IPS-18a (cell line): Measurements from ENCODE around the gene PAM16.
A peak's percentile ranks its signal among the peaks of the same experiment; 100 is the strongest.

Experiments
- H3K27ac ChIP-seq: one replicate; pipeline ENCODE4 v1.5.1; 2013; ENCODE audit warnings: low read length
- H3K27me3 ChIP-seq: one replicate; pipeline ENCODE4 v1.6.1; 2013; ENCODE audit warnings: mild to moderate bottlenecking, low read length; ENCODE audit not compliant: control insufficient read depth, insufficient read depth
- H3K36me3 ChIP-seq: one replicate; pipeline ENCODE4 v1.6.1; 2013; ENCODE audit warnings: low read depth, low read length; ENCODE audit not compliant: control insufficient read depth
- H3K4me1 ChIP-seq: one replicate; pipeline ENCODE4 v1.6.1; 2013; ENCODE audit warnings: low read depth, low read length; ENCODE audit not compliant: control insufficient read depth
- H3K4me3 ChIP-seq: one replicate; pipeline ENCODE4 v1.5.1; 2013; ENCODE audit warnings: low read length
- H3K9ac ChIP-seq: one replicate; pipeline ENCODE4 v1.6.1; 2013; ENCODE audit warnings: mild to moderate bottlenecking, low read length, moderate library complexity
- H3K9me3 ChIP-seq: one replicate; pipeline ENCODE4 v1.6.1; 2013; ENCODE audit warnings: low read depth, low read length; ENCODE audit not compliant: control insufficient read depth

The PAM16 gene

DNA sequence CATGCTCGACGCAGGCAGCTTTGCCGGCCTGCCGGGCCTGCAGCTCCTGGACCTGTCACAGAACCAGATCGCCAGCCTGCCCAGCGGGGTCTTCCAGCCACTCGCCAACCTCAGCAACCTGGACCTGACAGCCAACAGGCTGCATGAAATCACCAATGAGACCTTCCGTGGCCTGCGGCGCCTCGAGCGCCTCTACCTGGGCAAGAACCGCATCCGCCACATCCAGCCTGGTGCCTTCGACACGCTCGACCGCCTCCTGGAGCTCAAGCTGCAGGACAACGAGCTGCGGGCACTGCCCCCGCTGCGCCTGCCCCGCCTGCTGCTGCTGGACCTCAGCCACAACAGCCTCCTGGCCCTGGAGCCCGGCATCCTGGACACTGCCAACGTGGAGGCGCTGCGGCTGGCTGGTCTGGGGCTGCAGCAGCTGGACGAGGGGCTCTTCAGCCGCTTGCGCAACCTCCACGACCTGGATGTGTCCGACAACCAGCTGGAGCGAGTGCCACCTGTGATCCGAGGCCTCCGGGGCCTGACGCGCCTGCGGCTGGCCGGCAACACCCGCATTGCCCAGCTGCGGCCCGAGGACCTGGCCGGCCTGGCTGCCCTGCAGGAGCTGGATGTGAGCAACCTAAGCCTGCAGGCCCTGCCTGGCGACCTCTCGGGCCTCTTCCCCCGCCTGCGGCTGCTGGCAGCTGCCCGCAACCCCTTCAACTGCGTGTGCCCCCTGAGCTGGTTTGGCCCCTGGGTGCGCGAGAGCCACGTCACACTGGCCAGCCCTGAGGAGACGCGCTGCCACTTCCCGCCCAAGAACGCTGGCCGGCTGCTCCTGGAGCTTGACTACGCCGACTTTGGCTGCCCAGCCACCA lies 30.2 kb upstream of the PAM16 start:
- Histone ChIP-seq H3K9ac (no peak overlapping the region), H3K4me3 (no peak overlapping the region), H3K4me1 (peaks cover 10% of the 10 kb centered on the region), H3K9me3 (no peaks in the 10 kb centered on the region), H3K36me3 (no peaks in the 10 kb centered on the region), H3K27ac (no peak overlapping the region), H3K27me3 (no peaks in the 10 kb centered on the region)

DNA sequence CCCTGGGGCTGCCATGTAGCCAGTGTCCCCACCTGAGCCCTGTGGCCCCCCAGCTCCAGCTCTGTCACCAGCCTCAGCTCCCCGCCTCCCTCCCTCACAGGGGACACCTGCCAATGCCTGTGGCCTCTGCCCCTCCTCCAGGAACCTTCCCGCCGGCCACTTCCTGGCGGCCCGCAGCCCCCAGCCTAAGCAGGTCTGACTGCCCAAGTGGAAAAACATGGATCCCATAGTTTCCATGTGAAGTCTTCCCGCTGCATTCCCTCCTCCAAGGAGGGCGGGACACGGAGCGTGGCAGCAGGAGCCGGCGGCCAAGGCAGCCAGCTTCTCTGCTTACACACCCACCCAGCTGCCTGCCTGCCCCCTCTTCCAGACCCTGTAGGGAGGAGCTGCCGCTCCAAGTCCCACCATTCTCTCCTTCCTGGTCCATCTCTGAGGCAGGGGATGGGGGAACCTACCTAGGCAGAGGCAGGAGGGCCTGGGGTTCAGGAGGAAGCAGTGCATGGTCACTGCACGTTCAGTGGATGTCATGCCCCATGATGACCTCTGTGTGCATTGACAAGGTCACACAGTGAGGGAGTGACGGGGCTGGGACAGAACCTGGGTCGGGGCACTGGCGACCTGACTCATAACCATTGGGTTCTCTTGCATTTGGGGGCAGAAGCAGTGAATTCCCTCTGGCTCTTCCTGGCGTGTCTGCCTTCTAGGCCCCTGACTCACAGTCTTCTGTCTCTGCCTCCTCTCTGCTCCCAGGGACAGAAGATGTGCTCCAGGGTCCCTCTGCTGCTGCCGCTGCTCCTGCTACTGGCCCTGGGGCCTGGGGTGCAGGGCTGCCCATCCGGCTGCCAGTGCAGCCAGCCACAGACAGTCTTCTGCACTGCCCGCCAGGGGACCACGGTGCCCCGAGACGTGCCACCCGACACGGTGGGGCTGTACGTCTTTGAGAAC lies 29.3 kb upstream of the PAM16 start:
- H3K27me3 ChIP-seq: no peaks in the 10 kb centered on the region
- H3K4me3 ChIP-seq: no peak overlapping the region
- H3K4me1 ChIP-seq: peaks cover 10% of the 10 kb centered on the region
- no peak overlapping the region for H3K27ac ChIP-seq
- H3K36me3 ChIP-seq: no peaks in the 10 kb centered on the region
- no peaks in the 10 kb centered on the region for H3K9me3 ChIP-seq
- H3K9ac ChIP-seq: no peak overlapping the region

DNA sequence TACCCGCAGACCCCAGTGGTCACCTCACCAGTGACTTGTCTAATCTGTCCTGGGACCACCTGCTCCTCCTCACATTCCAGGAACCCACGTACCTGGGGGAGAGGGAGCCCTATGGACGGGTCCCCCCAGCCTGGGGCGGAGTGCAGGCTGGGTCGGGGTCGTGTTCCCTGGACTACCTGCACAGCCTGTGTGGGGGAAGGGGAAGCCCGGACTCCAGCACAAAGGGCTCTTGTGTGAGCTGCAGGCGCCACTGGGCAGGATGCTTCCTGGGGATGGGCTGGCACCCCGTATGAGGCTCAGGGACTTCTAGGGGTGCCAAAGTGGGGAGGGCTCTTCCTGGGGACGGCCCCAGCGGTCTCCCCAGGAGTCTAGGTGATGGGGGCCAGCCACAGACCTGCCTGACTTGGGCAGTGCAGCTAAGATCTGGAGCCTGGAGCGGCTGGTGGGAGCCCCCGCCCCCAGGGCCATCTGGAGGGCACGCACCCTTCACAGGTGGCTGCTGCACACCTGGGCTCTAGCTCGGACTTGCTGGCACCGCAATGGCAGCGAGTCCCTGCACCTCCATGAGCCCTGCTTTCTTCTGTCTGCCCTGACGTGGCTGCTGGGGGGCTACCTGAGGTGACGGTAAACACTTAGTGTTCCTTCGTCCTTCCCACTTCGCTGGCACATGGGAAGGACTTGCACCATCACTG lies 28.0 kb upstream of the PAM16 start:
- Histone ChIP-seq H3K4me3 (no peak overlapping the region), H3K36me3 (no peaks in the 10 kb centered on the region), H3K4me1 (peaks cover 17% of the 10 kb centered on the region), H3K27me3 (no peaks in the 10 kb centered on the region), H3K9me3 (no peaks in the 10 kb centered on the region), H3K27ac (no peak overlapping the region), H3K9ac (no peak overlapping the region)

DNA sequence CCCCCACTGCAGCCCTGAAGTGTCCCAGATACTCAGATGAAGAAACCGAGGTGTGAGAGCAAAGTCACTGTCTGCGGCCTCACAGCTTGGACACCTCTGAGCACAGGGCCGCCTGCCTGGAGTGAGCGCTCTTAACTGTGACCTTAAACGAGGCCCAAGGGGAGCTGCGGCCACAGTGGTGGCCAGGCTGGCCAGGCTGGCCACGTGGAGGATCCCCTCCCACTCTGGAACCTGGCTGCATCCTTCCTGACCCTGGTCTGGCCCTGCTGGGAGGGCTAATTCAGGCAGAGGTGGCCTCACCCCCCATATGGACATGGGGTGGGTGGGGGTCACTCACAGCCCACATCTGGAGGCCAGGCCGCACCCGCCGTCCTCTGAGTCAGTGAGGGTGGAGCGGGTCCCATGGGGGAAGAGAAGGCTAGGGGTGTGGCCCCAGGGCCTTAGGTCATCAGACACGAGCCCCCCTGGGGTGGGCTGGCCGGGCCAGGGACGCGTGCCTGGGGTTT lies 27.1 kb upstream of the PAM16 start:
- Histone ChIP-seq H3K4me1 (peaks cover 25% of the 10 kb centered on the region), H3K36me3 (no peaks in the 10 kb centered on the region), H3K9me3 (no peaks in the 10 kb centered on the region), H3K4me3 (no peak overlapping the region), H3K27me3 (no peaks in the 10 kb centered on the region), H3K27ac (no peak overlapping the region), H3K9ac (no peak overlapping the region)

DNA sequence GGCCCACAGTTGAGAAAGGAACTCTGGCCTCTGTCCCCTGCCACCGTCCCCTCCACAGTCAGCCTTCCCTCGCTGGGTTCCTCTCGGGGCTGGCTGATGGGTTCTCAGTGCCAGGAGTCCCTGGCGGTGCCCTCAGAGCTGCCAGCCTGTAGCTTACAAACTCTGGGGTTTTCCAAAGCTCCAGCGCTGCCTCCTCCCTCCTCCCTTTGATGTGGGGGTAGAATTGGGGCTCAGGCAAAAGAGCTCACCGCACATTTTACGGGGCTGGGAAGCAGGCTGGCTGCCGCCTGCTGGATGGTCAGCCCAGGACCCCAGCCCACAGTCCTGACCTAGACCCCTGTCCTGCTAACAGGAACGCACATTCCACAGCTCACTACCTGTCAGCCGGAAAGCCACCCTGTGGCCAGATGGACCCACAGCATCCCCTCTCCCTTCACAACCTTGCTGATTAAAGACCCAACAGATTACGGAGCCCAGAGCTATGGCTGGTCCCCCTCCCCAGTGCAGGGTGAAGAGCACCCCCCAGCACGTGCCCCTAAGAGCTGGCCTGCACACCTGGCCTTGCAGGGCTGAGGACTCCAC lies 26.5 kb upstream of the PAM16 start:
- Histone ChIP-seq H3K27me3 (peaks cover 2% of the 10 kb centered on the region), H3K27ac (no peak overlapping the region), H3K9ac (no peak overlapping the region), H3K4me3 (no peak overlapping the region), H3K36me3 (no peaks in the 10 kb centered on the region), H3K4me1 (peaks cover 30% of the 10 kb centered on the region), H3K9me3 (no peaks in the 10 kb centered on the region)

DNA sequence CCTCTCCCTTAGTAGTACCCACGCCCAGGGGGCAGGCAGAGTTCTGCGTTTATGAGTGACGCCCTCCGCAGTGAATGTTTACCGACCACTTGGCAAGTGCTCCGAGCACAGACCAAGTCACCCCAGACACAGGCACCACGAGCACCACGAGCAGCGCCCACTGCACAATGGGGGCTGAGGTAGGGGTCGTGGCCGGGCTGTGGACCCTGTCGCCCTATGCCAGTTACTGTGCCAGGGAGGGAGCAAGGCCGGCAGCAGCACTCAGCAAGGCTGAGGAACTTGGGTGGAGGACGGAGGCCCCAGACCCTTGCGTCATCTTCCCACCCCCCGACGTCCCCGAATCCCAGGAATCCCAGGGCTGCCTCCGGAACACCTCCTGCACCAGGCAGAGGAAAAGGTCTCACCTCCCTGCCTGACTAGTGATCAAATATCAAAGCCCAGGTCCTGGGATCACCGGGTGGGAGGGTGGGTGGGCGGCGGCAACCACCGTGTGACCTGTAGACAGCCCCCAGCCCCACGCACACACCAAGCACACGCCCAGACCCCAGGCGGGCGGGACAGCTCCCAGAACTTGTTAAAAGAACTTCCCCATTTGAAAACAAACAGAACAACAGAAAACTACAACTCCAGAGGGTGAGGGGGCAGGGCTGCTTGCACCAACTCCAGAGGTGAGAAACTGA lies 25.9 kb upstream of the PAM16 start:
- Histone ChIP-seq H3K27ac (no peak overlapping the region), H3K36me3 (no peaks in the 10 kb centered on the region), H3K9me3 (no peaks in the 10 kb centered on the region), H3K9ac (no peak overlapping the region), H3K4me3 (no peak overlapping the region), H3K4me1 (peaks cover 33% of the 10 kb centered on the region), H3K27me3 (peaks cover 9% of the 10 kb centered on the region)

DNA sequence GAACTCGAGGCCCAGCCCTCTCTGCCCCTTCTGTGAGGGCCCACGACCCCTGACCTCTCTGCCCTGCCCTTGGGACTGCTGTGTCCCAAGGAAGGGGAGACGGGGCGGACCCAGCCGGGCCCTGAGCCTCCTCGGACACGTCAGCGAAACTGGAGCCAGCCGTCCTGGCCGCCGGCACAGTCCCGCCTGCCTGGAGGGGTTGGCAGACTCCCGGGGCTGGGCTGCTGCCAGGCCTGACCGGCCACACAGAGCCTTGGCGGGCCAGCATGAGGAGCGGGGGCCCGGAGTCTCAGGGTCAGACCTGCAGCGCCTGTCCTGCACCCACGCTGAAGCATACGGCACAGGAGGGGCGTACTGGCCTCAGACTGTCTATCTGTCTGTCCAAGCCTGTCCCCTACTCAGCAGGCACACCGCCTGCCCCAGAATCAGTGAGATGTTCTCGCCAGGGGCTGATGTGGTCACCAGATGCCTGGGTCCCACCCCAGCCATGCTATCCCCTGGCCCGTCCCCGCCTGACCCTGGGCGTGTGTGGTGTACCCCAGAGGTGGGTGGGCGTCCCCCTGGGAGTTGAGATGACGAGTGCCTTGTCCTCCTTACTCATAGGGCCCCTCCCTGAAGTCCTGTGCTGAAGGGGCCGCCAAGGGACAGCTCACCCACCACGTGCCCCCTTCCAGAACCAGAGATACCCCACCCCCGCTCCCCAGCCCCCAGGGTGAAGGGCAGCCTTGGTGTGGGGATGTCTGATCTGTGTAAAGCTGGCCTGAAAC lies 25.2 kb upstream of the PAM16 start:
- H3K27ac ChIP-seq: no peak overlapping the region
- no peak overlapping the region for H3K4me3 ChIP-seq
- peaks cover 9% of the 10 kb centered on the region for H3K27me3 ChIP-seq

DNA sequence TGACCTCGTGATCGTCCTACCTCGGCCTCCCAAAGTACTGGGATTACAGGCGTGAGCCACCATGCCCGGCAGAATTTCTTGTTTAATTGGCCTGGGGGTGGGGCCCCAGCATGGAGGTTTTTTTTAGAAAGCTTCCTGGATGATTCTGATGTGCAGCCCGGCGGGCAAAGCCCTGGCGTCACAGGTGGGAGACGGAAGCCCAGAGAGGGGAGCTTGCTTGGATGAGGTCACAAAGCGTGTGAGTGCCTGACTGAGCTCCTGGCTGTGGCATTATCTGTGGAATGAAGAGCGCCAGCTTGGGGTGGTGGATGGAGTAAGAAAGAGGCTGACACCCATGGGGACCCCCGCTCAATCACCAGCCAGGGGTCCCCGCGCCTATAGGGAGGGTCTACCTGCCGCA lies 24.6 kb upstream of the PAM16 start:
- peaks cover 9% of the 10 kb centered on the region for H3K27me3 ChIP-seq
- H3K36me3 ChIP-seq: no peaks in the 10 kb centered on the region
- H3K27ac ChIP-seq: no peak overlapping the region
- no peaks in the 10 kb centered on the region for H3K9me3 ChIP-seq
- no peak overlapping the region for H3K4me3 ChIP-seq
- no peak overlapping the region for H3K9ac ChIP-seq
- peaks cover 33% of the 10 kb centered on the region for H3K4me1 ChIP-seq

More for the DNA sequence above, 25.2 kb upstream of the PAM16 start:
- Histone ChIP-seq H3K36me3 (no peaks in the 10 kb centered on the region), H3K9ac (no peak overlapping the region), H3K9me3 (no peaks in the 10 kb centered on the region), H3K4me1 (peaks cover 33% of the 10 kb centered on the region)

DNA sequence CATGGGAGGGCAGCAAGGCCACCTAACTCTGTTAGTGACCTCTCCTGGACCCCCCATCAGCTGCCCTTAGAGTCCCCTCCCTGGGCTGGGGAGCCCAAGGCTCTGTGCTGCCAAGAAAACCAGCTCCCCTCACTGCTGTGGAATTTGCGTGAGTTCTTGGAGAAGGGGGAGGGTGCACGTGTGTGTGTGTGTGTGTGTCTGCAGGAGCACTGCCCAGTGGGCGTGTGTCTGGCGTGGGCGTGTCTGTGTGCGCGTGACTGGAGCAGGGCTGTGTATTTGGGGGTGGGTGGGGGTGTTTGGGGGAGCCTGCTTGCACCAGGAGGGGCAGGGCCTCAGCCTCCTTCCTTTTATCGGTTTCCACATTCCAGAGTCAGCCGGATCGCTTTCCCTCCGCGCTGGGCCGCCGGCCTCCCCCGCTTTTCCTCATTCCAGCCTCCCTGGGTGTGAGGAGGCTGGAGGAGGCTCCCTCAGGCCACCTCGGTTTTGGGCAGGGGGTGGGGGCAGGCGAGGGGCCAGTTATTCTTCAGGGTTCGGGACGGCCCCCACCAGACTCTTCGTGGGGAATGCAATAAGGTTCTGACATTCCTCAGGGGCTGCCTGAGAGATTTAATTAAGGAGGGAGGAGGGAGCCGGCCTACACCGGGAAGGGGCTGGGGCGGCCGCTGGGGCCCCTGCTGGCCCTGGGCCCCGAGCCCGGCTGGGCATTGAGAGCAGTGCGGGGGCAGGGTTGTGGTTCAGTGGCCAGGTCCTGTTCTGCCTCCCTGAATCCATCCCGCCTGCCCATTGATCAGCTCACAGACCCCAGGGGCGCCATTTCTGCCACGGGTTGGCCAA lies 23.0 kb upstream of the PAM16 start:
- H3K36me3 ChIP-seq: no peaks in the 10 kb centered on the region
- H3K4me3 ChIP-seq: peak overlapping the region; percentile 76
- H3K27me3 ChIP-seq: peaks cover 9% of the 10 kb centered on the region
- H3K9ac ChIP-seq: peak overlapping the region; percentile 15
- H3K9me3 ChIP-seq: no peaks in the 10 kb centered on the region
- no peak overlapping the region for H3K27ac ChIP-seq
- H3K4me1 ChIP-seq: peaks cover 33% of the 10 kb centered on the region
